ENCODE results near the gene PROZ. TPM values are rescaled to one million over a fixed set of nuclear protein-coding genes. Genes with fewer than 3 reads are reported as not detected.

Gene PROZ
- total and polyA plus RNA-seq, 2 donors (not counting 1 experiment from before 2014, with no cell fraction given) = not detected

DNA sequence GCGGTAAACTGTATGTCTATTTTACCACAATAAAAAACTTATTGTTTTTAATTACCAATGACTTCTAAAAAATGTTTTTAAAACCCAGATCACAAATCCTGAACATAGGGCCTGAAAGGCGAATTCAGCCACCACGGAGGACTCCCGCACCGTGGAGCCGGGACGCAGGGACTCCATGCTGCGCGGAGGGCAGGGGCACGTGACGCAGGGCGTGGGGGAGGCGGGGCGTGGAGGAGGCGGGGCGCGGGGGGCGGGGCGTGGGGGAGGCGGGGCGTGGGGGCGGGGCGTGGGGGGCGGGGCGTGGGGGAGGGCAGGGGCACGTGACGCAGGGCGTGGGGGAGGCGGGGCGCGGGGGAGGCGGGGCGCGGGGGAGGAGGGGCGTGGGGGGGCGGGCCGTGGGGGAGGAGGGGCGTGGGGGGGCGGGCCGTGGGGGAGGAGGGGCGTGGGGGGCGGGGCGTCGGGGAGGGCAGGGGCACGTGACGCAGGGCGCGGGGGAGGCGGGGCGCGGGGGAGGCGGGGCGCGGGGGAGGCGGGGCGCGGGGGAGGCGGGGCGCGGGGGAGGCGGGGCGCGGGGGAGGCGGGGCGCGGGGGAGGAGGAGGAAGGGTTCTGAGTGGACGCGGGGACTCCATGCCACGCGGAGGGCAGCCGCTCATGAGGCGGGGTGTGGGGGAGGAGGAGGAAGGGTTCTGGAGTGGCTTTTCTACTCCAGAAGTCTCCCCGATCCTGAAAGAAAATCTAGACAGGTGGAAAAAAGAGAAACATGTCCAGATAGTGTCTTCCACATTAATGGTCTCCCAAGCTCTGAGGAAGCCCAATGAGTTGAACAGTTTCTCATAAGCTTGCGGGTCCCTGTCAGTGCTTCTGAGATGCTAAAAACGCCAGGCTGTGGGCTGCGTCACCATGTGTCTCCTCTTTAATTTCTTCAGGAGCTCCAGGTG lies 4.4 kb upstream of the PROZ start:
- DNase-seq (peak; percentile 80), ATAC-seq (ENCODE audit: low read depth) (peak; percentile 88)
- H3K4me1 Mint-ChIP-seq = peaks cover 19% of the 10 kb centered on the region
- 20% methylated on average over 8 of the region's 76 CpGs for WGBS (ENCODE audit: insufficient coverage)
- Histone ChIP-seq H3K27ac (ENCODE audit: low read length in 2 of 2) (peak overlapping the region; percentile 6 to 48), H3K4me2 (replicated peaks; ENCODE audit: low read depth, low read length, poor library complexity, severe bottlenecking) (peak overlapping the region; percentile 90), H3K9me3 (ENCODE audit: control extremely low read depth in 1 of 3, control insufficient read depth in 2 of 3, insufficient read depth in 1 of 3, low read length in 2 of 3) (peaks cover 0 to 13% (median 0%) of the 10 kb centered on the region in 3 donors), H3K27me3 (replicated peaks in 1 of 4; ENCODE audit: control extremely low read depth in 1 of 4, control insufficient read depth in 3 of 4, insufficient read depth in 4 of 4, low read length in 3 of 4) (peaks cover 0 to 46% (median 11%) of the 10 kb centered on the region in 4 experiments), H4K20me1 (ENCODE audit: control insufficient read depth, insufficient read depth, low read length, poor library complexity, severe bottlenecking) (no peaks in the 10 kb centered on the region), H3K79me2 (ENCODE audit: control insufficient read depth, insufficient read depth, low read length) (no peaks in the 10 kb centered on the region), H3K9ac (ENCODE audit: low read length) (peak overlapping the region; percentile 65), H3K36me3 (replicated peaks in 1 of 2; ENCODE audit: control extremely low read depth in 1 of 2, control insufficient read depth in 1 of 2, extremely low read depth in 1 of 2, insufficient read depth in 2 of 2, low read length in 1 of 2) (no peaks in the 10 kb centered on the region), H3K4me3 (ENCODE audit: control extremely low read depth in 1 of 5, extremely low read depth in 1 of 5, insufficient read depth in 1 of 5, low read depth in 2 of 5, low read length in 4 of 5) (peak overlapping the region; percentile 40 to 77 (median 52)), H3K4me1 (ENCODE audit: control insufficient read depth in 2 of 2, insufficient read depth in 2 of 2, low read length in 2 of 2) (peaks cover 22 to 25% of the 10 kb centered on the region in 2 donors), H2AFZ (ENCODE audit: insufficient read depth, low read depth, low read length, poor library complexity, severe bottlenecking) (peak overlapping the region; percentile 90)
- intact Hi-C loops (cut with micrococcal nuclease) = loop anchor here (2.0 to 5.0 kb wide), 3 partner anchors 143 to 337 kb away; partner anchors contain the start of genes DCUN1D2 and LAMP1
- peaks cover 9% of the 10 kb centered on the region for H3K27me3 Mint-ChIP-seq
- H3K27ac Mint-ChIP-seq = peak overlapping the region; percentile 71
- TF ChIP-seq, protein P1, sequence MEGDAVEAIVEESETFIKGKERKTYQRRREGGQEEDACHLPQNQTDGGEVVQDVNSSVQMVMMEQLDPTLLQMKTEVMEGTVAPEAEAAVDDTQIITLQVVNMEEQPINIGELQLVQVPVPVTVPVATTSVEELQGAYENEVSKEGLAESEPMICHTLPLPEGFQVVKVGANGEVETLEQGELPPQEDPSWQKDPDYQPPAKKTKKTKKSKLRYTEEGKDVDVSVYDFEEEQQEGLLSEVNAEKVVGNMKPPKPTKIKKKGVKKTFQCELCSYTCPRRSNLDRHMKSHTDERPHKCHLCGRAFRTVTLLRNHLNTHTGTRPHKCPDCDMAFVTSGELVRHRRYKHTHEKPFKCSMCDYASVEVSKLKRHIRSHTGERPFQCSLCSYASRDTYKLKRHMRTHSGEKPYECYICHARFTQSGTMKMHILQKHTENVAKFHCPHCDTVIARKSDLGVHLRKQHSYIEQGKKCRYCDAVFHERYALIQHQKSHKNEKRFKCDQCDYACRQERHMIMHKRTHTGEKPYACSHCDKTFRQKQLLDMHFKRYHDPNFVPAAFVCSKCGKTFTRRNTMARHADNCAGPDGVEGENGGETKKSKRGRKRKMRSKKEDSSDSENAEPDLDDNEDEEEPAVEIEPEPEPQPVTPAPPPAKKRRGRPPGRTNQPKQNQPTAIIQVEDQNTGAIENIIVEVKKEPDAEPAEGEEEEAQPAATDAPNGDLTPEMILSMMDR (IDR thresholded peaks at IDR 0.05) = no peak
- TF ChIP-seq EZH2 (IDR thresholded peaks at IDR 0.05; ENCODE audit: borderline replicate concordance, insufficient read depth, low read depth, low read length, poor library complexity, severe bottlenecking) = no peak
- ChIA-PET CTCF (interaction anchor here (0.7 kb wide), 1 partner anchor 151 kb away, joined by 3 read pairs; no protein-coding TSS in a partner anchor), POLR2A (no interaction called here)
- H3K4me3 Mint-ChIP-seq = peak overlapping the region; percentile 81
- H3K9me3 Mint-ChIP-seq (ENCODE audit: insufficient read depth) = peaks cover 3% of the 10 kb centered on the region

DNA sequence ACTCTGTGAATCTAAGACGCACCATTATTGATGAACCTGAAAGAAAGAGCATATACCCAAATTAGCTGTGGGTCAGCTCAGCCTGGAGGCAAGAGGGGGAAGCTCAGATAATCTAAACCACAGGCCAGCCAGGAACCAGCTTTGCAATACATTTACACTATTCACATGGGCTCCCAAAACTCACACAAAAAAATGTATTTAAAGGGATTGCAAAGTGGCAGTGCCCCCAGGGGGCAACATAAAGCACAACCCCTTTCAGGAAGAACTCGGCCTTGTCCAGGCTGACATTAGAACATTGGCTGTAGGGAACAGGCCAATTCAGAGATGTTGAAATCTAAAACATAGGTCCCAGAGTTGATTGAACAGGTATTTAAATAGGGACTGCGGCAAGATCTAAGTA lies 3.2 kb upstream of the PROZ start:
- WGBS (ENCODE audit: insufficient coverage) = 74% methylated on average over 2 of the region's 3 CpGs
- ATAC-seq (ENCODE audit: low read depth) = no peak
- peak overlapping the region; percentile 76 for H2AFZ ChIP-seq (ENCODE audit: insufficient read depth, low read depth, low read length, poor library complexity, severe bottlenecking)
- H3K27ac ChIP-seq (ENCODE audit: low read length in 2 of 2) = no peak overlapping the region
- no peak overlapping the region for H3K9ac ChIP-seq (ENCODE audit: low read length)
- Mint-ChIP-seq H3K4me1 (peaks cover 19% of the 10 kb centered on the region), H3K9me3 (ENCODE audit: insufficient read depth) (peaks cover 3% of the 10 kb centered on the region), H3K27me3 (peaks cover 11% of the 10 kb centered on the region), H3K27ac (no peak overlapping the region), H3K4me3 (peak overlapping the region; percentile 32)
- H3K27me3 ChIP-seq (replicated peaks in 1 of 4; ENCODE audit: control extremely low read depth in 1 of 4, control insufficient read depth in 3 of 4, insufficient read depth in 4 of 4, low read length in 3 of 4) = peaks cover 0 to 49% (median 10%) of the 10 kb centered on the region in 4 experiments
- CTCF ChIA-PET = no interaction called here
- intact Hi-C loops (cut with micrococcal nuclease) = loop anchor here (1.0 kb wide), 1 partner anchor 52 kb away; no protein-coding TSS in a partner anchor
- no peaks in the 10 kb centered on the region for H3K36me3 ChIP-seq (replicated peaks in 1 of 2; ENCODE audit: control extremely low read depth in 1 of 2, control insufficient read depth in 1 of 2, extremely low read depth in 1 of 2, insufficient read depth in 2 of 2, low read length in 1 of 2)
- H3K4me2 ChIP-seq (replicated peaks; ENCODE audit: low read depth, low read length, poor library complexity, severe bottlenecking) = no peak overlapping the region
- POLR2A ChIA-PET = no interaction called here
- no peaks in the 10 kb centered on the region for H4K20me1 ChIP-seq (ENCODE audit: control insufficient read depth, insufficient read depth, low read length, poor library complexity, severe bottlenecking)
- no peaks in the 10 kb centered on the region for H3K79me2 ChIP-seq (ENCODE audit: control insufficient read depth, insufficient read depth, low read length)
- no peak for DNase-seq
- H3K4me1 ChIP-seq (ENCODE audit: control insufficient read depth in 2 of 2, insufficient read depth in 2 of 2, low read length in 2 of 2) = peaks cover 22 to 25% of the 10 kb centered on the region in 2 donors
- TF ChIP-seq, protein P1 (IDR thresholded peaks at IDR 0.05) = no peak
- no peak for TF ChIP-seq EZH2 (IDR thresholded peaks at IDR 0.05; ENCODE audit: borderline replicate concordance, insufficient read depth, low read depth, low read length, poor library complexity, severe bottlenecking)
- peaks cover 0 to 13% (median 0%) of the 10 kb centered on the region in 3 donors for H3K9me3 ChIP-seq (ENCODE audit: control extremely low read depth in 1 of 3, control insufficient read depth in 2 of 3, insufficient read depth in 1 of 3, low read length in 2 of 3)
- no peak overlapping the region for H3K4me3 ChIP-seq (ENCODE audit: control extremely low read depth in 1 of 5, extremely low read depth in 1 of 5, insufficient read depth in 1 of 5, low read depth in 2 of 5, low read length in 4 of 5)
